ENCODE measurements around the gene C1QTNF1.

C1QTNF1 gene

GRCh38 chr17:79023886-79024771 is at the start of gene C1QTNF1:
TSS of gene C1QTNF1 (plus strand) at chr17:79024169. CDS start at chr17:79043969, 19,800 bp downstream.
- DNase-seq (ENCODE audit: low read depth in 2 of 3, low spot score in 1 of 3): peak in 2 of 3 donors; percentile 18 to 22

- DNase-seq (ENCODE audit: low read depth in 2 of 3, low spot score in 1 of 3): no peak
These were observed 49.1 kb upstream of the C1QTNF1 start for GRCh38 chr17:78974635-78975591.

GRCh38 chr17:78976907-78977680 is 46.9 kb upstream of the C1QTNF1 start:
- no peak for DNase-seq (ENCODE audit: low read depth in 2 of 3, low spot score in 1 of 3)

GRCh38 chr17:78977681-78977943 is 46.4 kb upstream of the C1QTNF1 start:
- no peak for DNase-seq (ENCODE audit: low read depth in 2 of 3, low spot score in 1 of 3)

GRCh38 chr17:78977997-78978973 is 45.7 kb upstream of the C1QTNF1 start:
- DNase-seq (ENCODE audit: low read depth in 2 of 3, low spot score in 1 of 3): no peak

GRCh38 chr17:78979780-78980623 is 44.0 kb upstream of the C1QTNF1 start, which contains the start of gene LGALS3BP:
TSS of gene LGALS3BP (minus strand) at chr17:78979923. CDS start at chr17:78977191, 2,732 bp downstream.
- DNase-seq (ENCODE audit: low read depth in 2 of 3, low spot score in 1 of 3): peak in 1 of 3 donors; percentile 13

- DNase-seq (ENCODE audit: low read depth in 2 of 3, low spot score in 1 of 3): no peak
These were observed 43.4 kb upstream of the C1QTNF1 start for GRCh38 chr17:78980624-78980972.

GRCh38 chr17:78981010-78981888 is 42.7 kb upstream of the C1QTNF1 start:
- DNase-seq (ENCODE audit: low read depth in 2 of 3, low spot score in 1 of 3): no peak

GRCh38 chr17:78985395-78985794 is 38.6 kb upstream of the C1QTNF1 start:
- DNase-seq (ENCODE audit: low read depth in 2 of 3, low spot score in 1 of 3): no peak

- no peak for DNase-seq (ENCODE audit: low read depth in 2 of 3, low spot score in 1 of 3)
These were observed 37.8 kb upstream of the C1QTNF1 start for GRCh38 chr17:78986048-78986648.

GRCh38 chr17:78986649-78987328 is 37.2 kb upstream of the C1QTNF1 start:
- DNase-seq (ENCODE audit: low read depth in 2 of 3, low spot score in 1 of 3): no peak

GRCh38 chr17:78988152-78988551 is 35.8 kb upstream of the C1QTNF1 start:
- DNase-seq (ENCODE audit: low read depth in 2 of 3, low spot score in 1 of 3): no peak

GRCh38 chr17:78990349-78991016 is 33.5 kb upstream of the C1QTNF1 start:
- DNase-seq (ENCODE audit: low read depth in 2 of 3, low spot score in 1 of 3): no peak

GRCh38 chr17:78991017-78991738 is 32.8 kb upstream of the C1QTNF1 start:
- no peak for DNase-seq (ENCODE audit: low read depth in 2 of 3, low spot score in 1 of 3)

- no peak for DNase-seq (ENCODE audit: low read depth in 2 of 3, low spot score in 1 of 3)
These were observed 31.9 kb upstream of the C1QTNF1 start for GRCh38 chr17:78991906-78992532.

Data from stimulated activated CD4-positive, alpha-beta T cell treated with anti-CD3 and anti-CD28 coated beads, Interleukin-12 subunit alpha, Interleukin-12 subunit beta, amount 100 ng/mL, for 48 hours (primary cell).